Activated CD8-positive, alpha-beta memory T cell treated with anti-CD3 and anti-CD28 coated beads for 24 hours (primary cell): ENCODE results near the gene MUC20.
A peak's percentile ranks its signal among the peaks of the same experiment; 100 is the strongest.

ENCODE experiments used
- DNase-seq: peaks from one replicate; pipeline ENCODE4 v3.0.0-alpha.2; 2020

MUC20 gene

DNA sequence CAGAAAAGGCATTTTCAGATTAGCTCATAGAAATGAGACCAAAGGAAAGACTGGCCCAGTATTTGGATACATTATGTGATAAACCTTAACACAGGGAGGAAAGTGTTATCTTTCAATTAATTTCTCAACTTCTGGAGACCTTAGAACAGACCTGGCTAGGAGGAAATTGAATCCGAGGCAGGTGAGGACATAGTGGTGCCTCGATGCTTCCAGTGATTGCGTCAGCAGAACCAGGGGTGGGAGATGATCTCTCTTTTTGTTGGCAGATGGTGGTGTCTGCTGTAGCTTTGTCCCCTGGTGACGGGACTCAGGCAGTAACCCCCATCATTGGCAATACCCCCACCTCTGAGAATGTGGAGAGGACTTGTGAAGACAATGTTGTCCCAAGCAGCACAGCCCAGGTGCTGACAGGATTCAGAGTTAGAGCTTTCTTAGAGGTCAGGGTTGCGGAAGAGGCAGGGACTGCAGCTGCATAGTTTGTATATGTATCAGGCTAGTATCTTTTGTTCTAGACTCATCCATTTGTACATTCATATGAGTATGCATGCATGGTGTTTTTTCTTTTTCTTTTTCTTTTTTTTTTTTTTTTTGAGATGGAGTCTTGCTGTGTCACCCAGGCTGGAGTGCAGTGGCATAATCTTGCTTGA, 27.9 kb upstream of the MUC20 start:
- DNase-seq: no peak

- peak; percentile 40 for DNase-seq
These were observed 27.2 kb upstream of the MUC20 start for GRCh38 chr3:195693428-195694216.

DNA sequence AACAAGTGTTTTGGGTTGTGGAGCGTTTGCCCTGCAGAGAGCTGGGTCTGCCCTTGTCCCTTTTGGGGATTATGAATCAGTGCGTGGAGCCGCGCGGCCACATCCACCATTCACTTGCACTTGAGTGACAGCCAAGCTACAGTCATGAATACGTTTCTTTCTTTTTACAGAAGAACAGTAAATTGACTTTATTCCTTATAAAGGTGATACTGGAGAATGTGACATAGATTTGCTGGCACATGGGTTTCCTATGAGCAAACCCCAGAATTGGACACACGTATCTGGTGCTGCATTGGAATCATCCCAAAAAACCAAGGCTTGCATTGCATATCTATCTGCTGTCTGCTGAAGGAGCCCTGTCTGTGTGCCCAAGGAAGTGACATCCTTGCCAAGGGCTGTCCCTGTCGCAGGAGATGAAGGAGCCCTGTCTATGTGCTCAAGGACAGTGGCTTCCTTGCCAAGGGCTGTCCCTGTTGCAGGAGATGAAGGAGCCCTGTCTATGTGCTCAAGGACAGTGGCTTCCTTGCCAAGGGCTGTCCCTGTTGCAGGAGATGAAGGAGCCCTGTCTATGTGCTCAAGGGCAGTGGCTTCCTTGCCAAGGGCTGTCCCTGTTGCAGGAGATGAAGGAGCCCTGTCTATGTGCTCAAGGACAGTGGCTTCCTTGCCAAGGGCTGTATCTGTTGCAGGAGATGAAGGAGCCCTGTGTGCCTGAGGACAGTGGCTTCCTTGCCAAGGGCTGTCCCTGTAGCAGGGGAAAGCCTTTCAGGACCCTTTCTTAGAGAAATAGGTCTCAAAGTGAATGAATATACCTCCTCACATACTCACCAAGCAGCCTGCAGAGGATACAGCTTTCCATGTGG, 26.3 kb upstream of the MUC20 start:
- DNase-seq: peak; percentile 41

- no peak for DNase-seq
These were observed 24.0 kb upstream of the MUC20 start for GRCh38 chr3:195696632-195697278.

DNA sequence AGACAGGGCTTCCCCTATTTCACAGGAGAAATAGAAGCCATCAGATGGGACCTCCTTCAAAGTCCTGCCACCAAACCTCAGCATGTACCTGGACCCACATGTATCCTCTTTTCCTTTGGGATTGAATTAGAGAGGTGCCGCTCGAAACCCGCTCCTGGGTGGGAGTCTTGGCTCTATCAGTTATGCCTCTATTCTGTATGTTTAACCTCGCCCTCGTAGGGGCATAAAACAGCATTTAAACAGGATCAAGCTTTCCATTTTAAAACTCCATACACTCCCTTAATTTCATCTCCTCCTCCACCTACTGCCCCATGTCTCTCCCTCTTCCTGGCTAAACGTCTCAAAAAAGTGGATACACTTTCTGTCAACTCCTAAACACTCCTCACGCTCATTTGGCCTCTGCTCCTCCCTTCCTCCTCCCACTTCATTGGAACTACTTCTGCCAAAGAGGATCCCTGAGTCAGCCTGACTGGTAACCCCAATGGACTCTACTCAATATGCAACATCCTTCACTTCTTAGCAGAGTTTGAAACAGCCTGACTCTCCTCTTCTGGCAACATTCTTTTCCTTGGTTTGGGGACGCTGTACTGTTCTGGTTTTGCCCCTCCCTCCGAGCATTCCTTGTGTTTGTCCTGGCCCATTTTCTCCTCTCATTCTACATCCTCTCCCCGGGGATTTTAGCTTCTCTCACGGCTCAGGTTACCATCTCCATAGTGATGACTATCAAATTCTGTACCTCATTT, 23.0 kb upstream of the MUC20 start:
- no peak for DNase-seq

GRCh38 chr3:195698325-195698646, 22.5 kb upstream of the MUC20 start:
- no peak for DNase-seq

DNA sequence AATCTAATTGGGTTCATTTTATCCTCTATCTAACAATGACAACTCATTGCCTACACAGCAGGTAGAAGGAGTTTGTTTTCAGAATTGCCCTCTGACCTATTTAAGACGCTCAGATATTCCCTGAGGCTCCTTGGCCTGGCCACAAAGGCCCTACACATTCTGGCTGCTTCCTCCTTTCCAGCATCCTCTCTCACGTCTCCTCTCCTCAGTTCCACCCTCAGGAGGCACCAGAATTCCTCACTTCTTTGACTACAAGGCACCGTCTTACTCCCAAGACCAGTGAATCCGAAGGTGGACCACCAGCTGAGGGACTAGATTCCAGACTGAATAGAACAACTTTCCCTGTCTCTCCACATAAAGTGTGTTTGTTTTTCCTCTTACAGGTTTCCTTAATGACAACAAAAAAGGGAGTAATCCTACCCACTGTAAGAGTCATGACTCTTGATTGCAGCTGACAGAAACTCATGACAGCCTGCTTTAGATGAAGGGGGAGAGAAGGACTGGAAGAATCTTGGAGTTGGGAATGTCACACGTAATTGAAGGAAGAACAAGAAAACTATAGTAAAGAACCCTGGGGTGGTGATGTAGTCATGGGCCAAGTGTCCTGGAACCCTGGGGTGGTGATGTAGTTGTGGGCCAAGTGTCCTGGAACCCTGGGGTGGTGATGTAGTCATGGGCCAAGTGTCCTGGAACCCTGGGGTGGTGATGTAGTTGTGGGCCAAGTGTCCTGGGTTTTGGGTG, 22.0 kb upstream of the MUC20 start:
- no peak for DNase-seq

GRCh38 chr3:195699388-195699771, 21.4 kb upstream of the MUC20 start:
- DNase-seq: no peak

DNA sequence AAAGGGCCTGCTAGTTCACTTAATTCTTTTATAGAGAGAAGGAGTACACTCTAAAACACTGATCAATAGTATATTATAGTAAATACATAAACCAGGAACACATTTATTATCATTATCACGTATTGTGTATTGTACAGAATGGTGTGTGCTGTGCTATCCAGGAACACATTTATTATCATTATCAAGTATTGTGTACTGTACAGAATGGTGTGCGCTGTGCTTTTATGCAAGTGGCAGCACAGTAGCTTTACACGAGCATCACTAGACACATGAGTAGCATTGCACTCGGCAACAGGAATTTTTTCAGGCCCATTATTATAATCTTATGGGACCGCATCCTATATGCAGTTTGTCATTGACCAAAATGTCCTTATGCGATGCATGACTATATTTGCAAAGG, 20.9 kb upstream of the MUC20 start:
- DNase-seq: no peak

GRCh38 chr3:195700319-195700718, 20.5 kb upstream of the MUC20 start:
- DNase-seq: no peak

- DNase-seq: no peak
These were observed 19.5 kb upstream of the MUC20 start for GRCh38 chr3:195701042-195701915.

- DNase-seq: no peak
These were observed 17.0 kb upstream of the MUC20 start for GRCh38 chr3:195703776-195704175.

- DNase-seq: peak; percentile 38
These were observed 16.3 kb upstream of the MUC20 start for GRCh38 chr3:195704433-195704999.

DNA sequence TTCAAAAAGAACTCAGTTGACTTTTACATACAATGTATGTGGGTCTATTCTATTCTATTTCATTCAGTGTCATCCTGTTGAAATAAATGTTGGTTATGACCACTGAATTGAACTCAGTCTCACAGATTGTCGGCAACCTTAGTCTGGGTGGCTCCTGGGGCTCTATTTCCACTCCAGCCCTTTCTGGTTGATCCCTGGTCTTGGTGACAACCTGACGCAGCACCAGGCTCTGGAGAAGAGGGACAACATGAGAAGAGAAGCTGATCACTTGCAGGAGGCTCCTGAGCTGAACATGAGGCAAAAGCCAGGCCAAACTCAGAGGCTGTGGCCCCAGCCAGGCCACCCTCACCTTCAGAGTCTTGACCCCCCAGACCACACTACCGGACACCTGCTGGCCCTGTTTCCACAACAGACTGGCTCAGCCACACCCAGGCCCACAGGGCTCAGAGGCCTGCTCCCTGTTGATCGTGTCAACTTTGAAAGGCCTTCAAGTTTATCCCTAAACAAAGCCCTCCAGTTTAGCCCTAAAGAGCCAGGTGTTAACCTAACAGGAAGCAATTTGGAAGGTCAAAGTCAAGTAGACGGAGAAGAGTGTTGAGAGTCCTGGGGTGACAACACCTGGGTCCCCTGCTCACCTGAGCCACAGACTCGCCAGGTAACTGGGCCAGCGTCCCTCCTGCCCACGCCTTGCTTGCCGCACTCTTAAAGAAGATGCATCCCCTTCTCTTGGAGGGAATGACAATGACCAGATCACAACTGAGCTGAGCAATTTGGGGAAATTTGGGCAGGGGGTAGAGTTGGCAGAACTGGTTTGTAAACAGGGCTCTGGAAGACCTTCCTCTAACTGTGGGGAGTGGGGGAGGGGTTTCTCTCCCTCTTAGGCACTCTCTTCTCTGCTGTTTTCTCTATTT, 15.4 kb upstream of the MUC20 start:
- DNase-seq: no peak

DNA sequence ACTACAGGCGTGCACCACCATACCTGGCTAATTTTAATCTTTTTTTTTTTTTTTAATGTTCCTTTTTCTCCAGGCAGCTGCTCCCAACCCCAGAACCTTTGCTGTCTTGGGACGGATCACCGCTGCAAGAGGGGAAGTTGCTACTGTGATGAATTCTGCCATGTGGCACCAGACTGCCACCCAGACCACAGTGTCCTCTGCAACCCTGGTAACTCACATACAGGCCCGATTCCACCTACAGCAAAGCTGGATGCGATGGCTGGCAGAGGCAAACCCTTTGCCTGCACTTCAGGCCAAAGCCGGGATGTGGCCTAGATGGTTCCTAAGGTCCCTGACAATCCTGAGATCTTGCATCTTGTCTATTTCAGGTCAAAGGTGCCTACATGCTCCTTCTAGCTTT, 12.7 kb upstream of the MUC20 start:
- no peak for DNase-seq

DNA sequence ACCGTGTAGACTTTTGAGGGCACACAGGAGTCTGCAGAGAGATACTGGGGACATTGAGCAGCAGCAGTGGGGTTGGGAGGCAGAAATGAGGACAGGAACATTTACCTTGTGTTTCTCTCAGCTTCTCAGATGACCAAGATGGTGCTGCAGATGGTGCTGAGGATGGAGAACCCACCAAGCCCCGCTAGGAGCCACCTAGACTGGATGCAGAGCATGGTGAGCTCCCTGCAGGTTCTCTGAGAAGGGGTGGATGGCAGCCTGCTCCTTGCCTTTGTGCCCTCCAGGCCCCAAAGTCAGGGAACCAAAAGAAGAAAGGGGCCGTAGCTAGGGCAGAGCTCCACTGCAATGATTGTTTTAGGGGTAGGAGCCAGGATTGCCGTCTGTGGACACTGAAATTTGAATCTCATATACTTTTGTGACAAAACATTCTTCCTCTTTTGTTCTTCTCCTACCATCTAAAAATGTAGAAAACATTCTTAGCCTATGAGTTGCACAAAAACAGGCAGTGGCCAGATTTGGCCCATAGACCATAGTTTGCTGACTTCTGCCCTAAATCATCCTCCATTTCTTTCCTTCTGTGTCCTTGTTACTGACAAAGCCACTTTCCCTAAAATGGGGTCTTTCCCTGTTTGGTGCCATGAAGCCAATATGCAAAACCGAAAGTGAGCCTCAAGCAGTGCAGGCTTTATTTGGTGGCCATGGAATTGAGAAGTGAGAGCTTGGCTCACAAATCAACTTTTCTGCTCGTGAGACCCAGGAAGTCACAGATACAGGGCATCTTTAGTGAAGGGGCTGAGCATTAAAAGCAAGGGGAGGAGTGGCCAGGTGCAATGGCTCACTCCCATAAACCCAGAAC, 11.9 kb upstream of the MUC20 start:
- no peak for DNase-seq

DNA sequence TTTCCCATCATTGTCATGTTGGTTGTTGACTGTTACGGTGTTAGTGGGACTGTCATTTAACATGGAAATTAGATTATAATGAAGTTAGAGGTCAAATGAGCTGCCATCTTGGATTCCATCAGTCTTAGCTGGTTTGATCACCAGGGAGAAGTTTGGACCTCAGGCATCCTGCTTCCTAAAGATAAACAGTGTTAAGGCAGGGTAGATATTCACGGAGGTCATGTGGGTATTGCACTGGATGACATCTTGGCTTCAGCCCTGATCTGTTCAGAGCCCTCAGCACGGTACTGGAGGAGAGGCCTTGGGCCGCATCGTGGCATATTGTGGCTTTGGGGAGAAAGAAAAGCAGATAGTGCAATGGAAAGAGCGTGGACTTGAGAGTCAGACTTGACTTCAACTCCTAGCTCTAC, 11.1 kb upstream of the MUC20 start:
- DNase-seq: no peak
